Iris pigment epithelial cell (primary cell): ENCODE measurements around the gene GBGT1.
"Not testable (repeated sequence)": the region's sequence is repeated elsewhere in the genome, so short reads cannot be mapped to it uniquely, and the experiment has no call there.

Experiments
- DNase-seq: peaks from one replicate; pipeline ENCODE4 v3.0.0-alpha.2; 2011; ENCODE audit warnings: low read depth

GBGT1 gene

DNA sequence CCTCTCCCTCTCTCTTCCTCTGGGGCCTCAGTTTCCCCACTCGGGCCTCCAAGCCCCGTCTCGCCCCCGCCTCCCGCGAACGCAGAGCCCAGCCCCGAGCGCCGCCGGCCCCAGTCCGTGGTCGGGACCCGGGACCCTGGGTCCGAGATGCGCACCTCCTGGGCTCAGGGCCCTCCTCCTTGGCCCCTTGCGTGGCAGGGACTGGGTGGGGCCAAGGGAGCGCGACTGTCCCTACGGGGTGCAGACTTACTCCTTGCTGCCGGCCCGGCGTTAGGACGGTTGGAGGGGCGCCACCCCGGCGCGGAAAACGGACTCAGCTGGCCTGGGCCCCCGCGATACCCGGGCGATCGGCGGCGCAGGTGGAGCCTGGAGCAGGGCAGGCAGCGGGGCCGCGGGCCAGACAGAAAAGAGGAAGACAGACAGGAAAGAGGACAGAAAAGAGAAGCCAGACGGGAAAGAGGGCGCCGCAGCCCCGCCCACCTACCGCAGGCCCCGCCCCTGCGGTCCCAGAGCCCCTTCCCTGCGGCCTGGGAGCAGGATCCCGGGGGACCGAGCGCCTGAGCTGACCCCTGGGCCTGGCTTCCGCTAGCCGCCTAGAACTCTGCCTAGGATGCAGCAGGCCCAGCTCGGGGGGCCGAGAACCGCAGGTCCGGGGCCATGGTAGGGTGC, at the start of gene GBGT1:
TSS of gene GBGT1 (minus strand) at position 411 of the 669 bp plus-strand sequence. CDS start 1,502 bp downstream, outside the sequence.
- no peak for DNase-seq

DNA sequence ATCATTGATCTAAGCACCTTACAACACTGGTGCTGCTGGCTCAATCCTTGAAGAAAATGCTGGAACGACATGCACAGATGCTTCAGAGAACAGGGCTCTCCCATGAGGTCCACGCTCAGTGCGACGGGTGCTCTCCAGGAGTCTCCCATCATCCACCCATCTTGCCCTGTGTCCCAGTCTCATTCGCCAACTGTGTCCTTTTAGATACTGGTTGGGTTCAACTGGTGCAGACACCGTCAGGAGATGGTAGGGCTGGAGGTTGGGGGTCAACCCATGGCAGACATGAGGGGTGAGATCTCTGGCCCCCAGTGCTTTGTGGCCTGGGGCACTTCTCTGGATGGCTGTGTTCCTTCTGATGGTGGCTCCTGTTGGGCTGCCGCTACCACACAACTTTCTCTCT, 46.9 kb upstream of the GBGT1 start:
- DNase-seq, result no peak

DNA sequence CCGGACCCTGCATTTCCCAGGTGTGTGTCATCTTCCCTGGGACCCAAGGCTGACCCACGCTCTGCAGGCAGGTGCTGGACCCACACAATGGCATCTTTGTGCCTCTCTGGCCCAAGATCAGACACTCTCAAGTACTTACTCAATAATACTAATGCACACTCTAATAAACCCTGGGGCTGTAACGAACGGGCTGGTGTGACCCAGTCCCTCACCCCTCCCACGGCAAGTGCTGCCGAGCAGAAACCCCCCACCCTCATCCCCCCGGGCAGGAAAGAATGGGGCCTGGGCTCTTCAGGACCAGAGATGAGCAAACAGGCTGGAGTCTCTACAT, 46.5 kb upstream of the GBGT1 start:
- no peak for DNase-seq

DNA sequence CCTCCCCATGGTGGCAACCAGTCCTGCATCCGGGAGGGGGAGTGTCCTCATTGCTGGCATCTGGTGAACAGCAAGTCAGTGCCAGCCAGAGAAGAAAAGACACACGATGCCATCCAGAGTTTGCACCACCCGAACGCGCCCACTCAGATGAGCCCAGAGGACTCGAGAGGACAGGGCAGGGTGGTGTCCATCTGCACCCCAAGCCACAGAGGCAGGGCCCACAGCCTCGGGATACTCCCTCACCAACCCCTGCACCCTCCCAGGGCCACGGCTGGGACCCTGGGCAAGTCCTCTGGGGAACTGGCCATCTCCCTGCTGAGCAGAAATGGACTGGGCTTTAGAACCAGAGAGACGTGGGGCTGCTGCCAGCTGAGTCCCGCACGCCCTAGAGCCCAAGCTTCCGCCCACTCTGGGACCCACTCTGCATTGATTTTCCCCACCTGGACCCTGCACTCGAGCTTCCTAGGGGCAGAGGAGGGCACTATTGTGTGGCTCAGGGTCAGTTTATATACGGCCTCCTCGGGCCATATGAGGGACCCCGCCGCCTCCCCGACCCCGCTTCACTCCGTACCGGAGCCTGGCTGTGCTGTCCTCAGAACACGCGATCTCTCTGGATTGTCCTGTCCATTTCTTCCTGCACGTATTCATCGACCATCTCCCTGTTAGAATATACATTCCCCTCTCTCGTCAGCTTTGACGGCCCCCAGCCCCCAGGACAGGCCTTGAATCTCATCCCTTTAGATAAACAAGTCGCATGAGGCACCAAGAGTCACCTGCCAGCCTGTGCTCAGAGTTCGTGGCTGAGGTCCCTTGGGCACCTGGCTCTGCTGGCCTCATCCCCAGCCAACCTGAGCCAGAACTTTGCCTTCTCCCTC, 45.9 kb upstream of the GBGT1 start:
- DNase-seq, result not testable (repeated sequence)

DNA sequence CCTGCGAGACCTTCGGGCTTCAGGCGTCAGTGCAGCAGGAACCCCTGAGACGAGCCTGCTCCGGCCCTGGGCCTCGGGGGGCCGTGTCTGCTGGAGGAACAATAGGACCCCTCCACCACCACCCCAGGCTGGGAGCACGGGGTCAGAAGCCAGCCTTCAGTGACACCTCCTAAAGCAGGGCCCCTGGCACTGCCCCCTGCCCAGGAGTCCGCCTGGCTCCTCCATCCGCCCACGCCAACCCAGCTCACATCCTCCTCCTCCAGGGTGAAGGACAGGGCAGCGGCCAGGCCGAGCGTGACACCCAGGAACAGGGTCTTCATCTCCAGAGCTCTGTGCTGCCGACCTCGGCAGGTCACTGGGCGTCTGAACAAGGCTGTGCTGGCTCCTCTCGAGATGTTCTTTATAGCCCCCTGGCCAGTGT, 45.2 kb upstream of the GBGT1 start, which contains the start of gene OBP2B:
TSS of gene OBP2B (minus strand) at position 371 of the 421 bp plus-strand sequence. CDS start at position 320, 51 bp downstream.
- DNase-seq, result not testable (repeated sequence)

DNA sequence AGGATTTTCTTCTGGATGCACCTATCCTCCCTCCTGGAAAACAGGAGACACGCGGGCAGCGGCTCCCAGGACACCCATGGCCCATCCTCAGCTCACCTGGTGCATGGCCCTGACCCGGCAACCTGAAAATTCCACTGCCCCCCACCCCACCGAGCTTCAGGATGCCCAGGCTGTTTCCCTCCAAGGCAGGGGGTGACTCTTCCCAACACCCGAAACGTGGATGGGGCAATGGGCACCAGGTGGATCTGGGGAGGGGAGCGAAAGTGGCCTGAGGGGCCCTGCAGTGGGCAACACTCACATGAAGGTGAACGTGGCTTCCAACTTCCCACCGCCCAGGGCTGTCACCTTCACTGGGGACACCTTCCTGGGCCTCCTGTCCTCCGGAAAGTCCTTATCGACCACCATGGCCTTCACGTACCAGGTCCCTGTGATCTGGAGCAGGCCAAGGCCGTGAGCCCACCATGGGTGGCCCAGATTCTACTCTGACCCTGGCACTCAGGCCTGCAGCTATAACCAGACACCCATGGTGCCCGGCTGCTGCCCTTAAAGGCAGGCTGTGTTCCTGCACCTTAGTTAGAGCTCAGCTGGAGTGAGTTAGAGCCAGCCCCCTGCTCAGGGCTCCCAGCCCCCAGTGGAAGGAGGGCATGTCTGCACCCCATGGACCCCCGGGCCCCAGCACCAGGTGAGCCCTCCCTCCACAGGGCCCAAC, 44.6 kb upstream of the GBGT1 start:
- not testable (repeated sequence) for DNase-seq

DNA sequence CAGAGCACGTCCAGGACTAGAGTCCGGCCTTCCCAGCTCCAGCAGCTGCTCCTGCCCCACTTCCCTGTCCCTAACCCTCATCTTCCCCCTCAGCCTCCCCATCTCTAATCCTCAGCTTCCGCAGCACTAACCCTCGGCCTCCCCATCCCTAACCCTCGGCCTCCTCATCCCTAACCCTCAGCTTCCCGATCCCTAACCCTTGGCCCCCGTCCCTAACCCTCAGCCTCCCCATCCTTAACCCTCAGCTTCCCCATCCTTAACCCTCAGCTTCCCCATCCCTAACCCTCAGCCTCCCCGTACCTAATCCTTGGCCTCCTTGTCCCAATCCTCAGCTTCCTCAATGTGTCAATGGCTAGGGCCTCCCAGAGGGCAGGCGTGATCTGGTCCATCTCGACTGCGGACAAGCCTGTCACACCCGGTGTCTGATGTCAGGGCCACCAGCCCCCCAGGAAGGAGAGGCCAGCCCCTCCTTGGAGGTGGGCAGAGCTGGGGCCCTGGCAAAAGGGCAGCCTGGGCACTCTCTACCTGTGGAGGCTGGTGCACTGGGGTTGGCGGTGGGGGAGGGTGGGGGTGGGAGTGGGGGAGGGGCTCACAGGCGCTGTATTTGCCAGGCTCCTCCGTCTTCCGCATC, 43.9 kb upstream of the GBGT1 start:
- DNase-seq, result no peak

DNA sequence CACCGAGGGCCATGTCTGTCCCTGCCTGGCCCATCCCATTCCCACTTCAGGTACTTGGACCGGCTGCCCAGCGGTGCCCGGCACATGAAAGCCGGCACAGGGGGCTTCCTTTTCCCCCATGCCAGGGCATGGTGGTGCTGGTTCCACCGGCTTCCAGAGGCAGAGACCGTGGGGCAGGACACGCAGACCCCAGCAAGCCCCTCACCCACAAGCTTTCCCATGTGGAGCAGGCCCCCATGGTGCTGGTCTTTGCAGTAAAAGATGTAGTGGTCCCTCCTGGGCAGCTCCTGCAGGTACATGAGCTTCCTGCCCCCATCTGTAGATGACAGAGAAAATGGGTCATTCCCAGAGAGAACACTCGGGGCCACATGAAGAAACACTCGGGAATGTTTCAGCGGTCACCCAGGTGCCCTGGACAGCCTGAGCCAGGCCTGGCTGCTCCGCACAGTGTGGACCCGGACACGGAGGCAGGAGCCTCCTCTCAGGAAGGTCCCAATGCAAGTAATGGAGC, 43.4 kb upstream of the GBGT1 start:
- DNase-seq, result no peak

DNA sequence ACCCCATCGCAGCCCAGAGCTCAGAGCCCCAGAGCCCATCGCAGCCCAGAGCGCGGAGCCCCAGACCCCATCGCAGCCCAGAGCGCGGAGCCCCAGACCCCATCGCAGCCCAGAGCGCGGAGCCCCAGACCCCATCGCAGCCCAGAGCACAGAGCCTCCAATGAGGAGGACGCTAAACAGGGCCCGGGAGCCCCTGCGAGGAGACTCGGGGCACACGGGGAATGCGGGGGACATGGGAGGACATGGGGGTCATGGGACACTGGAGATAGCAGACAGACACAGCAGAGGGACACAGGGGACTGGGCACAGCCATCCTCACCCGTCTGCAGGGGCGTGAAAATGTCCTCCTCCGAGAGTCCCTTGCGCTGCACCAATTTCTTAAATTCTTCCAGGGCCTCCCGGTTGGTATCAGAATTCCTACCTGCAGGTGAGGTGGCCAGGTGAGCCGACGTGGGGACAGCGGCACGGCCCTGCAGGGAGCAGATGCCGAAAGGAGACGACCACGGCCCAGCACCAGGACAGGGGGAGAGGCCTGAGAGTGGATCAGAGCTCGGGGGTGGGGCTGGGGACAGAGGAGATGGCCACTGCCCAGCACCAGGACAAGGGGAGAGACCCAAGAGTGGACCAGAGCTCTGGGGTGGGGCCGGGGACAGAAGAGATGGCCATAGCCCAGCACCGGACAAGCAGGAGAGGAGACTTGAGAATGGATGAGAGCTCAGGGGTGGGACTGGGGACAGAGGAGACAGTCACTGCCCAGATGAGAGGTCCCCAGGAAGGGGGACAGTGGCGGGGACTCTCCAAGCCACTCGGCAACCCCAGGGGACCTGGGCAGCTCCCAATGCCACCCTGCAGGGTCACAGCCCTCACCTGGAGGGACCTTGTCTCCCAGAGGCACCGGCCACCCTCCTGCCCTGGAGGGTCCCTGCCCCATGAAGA, 42.5 kb upstream of the GBGT1 start:
- DNase-seq, result no peak

DNA sequence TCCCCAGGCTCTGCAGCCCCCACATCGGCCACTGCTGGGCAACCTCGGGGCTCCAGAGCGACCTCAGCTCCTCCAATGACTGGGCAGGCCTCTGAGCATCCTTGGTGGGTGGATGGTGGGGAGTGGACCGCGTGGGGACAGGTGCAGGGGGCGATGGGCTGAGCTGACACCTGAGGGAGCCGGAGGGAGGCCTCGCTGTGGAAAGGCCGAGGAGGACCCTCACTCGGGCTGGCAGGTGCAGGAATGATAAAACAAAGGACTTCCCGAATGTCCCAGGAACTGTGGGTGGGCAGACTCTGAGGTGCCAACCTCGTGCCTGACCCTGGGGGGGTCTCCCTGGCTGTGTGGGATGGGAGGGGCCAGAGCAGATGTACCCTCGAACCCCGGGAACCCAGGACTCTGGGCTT, 41.8 kb upstream of the GBGT1 start:
- DNase-seq, result not testable (repeated sequence)

DNA sequence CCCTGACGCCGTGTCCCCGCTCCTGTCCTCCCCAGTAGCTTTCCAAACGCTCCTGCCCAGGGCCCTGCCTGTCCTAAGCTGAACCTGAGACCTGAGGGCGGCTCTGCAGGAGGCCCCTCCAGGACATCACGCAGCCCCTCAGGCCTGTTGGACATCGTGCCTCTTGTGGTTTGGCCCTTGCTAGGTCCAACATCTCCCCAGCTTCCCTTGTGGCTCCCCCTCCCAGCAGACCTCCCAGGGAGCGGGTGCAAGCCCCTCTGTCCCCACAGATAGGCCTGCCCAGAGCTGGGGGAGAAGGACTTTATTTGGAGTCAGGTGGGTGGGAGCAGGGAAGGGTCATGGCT, 41.3 kb upstream of the GBGT1 start:
- DNase-seq, result no peak

DNA sequence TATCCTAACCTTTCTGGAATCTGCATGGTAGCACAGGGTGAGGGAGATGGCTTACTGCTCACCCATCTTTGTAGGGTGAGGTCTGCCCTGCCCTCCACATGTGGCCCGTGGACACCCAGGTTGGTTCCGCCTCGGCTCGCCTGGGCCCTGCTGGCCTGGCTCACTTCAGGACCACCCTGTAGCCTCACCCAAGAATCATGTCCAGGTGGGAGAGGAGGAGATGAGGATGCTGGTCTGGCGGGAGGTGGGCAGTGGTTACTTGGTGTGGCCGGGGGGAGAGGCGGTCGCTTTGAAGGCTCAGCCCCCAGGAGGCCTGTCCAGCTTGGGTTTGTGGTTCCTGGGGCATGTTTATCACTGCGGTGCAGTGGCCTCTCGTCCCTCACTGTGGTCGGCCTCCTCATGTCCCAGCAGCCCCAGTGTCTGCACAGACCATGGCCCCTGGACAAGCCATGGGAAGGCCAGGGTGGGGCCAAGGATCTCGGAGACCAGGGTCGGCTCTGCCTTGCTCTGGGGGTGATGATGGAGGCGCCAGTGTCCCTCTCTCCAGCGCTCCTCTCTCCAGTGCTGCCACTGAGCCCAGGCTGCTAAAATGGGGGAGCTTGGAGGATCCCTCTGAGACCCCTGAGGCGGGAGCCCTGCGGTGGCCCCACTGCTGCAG, 40.8 kb upstream of the GBGT1 start:
- DNase-seq, result no peak

DNA sequence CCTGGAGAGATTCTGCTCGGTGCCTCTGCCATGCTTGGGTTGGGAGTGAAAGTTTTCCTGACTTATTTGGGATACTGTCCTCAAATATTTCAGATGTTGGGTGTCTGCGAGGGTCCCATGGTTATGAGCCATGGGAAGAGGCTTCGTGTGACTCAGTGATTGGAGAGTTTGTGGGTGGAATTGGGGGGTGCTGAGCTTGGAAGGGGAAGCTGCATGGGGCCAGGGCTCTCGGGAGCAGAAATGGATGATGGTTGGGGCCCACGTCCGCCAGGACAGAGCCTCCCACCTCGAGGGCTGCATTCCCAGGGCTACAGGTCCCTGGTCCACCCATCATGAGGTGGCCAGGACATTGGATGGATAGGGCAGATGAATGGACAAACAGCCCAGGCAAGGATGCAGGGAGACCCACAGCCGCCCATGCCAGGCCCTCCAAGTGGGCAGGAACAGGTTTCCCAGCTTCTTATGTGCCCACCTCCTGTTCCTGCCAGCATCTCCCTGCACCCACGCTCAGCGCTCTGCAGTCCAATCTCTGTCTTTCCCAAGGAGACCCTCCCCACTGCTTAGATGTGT, 39.9 kb upstream of the GBGT1 start:
- no peak for DNase-seq

DNA sequence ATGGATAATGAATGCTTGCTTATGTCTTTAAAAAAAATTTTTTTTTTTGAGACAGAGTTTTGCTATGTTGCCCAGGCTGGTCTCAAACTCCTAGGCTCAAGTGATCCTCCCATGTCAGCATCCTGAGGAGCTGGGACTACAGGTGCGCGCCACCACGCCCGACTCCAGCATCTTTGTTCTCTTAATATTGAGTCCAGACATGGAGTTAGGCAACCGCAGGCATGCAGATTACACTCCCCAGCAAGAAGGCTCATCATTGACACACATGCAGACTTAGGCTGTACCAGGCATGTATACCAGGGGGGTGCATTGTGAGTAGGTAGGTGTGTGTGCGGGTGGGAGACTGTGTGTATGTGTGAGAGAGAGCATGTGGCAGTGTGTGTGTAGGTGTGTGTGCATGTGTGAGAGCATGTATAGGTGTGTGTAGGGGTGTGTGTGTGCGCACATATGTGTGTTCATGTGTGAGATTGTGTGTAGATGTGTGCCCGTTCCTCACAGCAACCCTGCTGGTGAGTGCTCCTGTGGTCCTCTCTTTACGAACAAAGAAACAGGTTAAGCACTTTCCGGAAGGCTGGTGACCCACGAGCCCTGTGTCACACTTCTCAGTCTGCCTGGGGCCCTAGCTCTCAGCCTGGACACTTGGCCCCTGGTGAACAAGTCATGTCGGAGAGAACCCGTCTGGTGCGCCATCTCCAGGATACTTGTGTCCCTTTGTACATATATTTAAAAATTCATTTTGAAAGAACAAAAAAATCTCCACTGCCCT, 39.2 kb upstream of the GBGT1 start:
- no peak for DNase-seq

DNA sequence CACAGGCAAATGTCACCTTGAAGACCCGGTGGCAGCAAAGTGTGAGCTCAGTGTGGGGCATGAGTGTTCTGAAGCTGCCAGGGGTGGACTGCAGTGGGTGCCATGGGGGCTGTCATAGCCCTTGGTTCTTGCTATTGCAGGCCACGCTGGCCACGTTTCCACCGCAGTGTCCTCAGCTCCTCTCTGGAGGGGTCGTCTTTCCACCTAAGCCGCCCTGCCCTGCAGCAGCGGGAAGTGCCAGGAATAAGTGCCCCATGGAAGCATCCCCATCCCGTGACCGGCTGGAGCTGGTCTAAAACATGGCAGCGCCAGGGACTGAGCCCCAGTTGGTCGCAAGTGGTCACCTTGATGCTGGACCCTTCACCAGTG, 38.4 kb upstream of the GBGT1 start:
- no peak for DNase-seq

DNA sequence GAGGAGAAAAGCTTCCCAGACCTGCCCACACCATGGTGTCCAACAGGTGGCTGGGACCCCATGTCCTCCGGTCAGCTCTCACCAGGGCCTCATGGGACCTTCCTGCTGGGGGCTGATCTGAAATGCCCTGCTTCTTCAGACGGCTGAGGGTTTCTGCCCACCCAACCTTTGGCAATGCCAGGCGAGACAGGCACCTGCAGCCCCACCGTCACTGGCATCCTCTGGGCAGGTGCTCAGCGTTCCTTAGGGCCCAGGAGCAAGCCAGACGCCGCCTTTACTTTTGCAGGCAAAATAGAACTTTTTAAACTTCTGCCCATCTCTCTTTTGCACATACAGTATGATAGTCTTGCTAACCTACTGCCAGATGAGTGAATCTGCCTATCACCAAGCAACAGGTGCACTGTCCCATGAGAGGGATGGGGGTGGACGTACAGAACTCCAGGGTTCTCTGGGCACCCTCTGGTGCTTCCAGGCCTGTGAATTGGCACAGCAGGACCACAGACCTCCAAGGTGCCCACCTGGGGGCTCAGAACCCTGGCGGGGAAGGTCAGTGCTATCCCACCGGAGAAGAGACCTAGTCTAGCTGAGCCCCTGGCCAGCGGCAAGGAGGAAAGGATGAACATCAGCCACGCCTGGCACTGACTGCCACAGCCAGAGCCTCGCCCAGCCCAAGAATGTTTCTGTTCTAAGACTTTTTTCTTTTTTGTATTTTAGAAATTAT, 37.9 kb upstream of the GBGT1 start:
- no peak for DNase-seq

DNA sequence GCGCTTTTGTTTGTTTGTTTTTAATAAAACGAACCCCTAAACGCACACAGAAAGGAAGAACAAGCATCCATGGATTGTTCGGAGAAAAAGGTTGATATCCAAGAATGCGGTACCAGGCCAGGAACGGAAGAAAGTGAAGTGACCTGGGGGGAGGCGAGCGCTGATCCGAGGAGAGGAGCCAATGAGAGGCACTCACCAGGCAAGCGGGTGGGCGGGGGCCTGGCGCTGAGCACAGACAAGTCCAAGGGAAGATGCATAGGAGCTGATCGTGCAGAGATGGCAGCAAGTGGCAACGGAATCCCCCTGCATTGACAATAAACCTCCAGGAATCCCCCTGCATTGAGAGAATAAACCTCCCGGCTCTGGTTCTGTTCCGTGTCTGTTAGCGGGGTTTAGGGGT, 36.9 kb upstream of the GBGT1 start:
- no peak for DNase-seq

DNA sequence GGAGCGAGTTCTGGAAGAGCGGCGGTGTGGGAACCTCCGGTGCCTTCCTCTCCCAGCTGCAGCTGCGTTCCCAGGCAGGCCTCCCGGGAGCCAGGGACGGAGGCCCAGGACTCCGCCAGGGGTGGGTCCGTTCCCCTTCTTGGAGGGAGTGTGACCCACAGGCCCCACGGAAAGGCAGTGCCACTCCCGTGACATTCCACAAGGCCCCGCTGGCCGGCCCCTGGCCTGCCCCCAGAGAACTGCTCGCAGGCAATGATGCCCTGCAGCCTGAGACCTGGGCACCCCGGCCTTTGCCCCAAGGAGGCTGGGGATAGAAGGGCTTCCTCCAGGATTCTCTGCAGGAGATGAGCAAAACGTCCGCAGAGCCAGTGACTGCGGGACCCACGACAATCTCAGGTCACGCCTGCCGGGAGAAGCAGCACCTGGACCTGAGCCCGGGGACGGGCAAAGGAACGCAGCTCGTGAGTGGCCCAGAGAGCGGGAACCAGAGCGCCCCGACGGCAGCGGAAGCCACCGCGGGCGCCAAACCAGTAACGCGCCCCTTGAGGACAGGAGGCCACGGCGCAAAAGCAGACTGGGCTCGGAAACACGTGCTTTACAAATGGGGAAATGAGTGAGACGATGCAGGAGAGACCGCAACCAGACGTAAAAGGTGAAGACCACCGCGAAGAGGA, 36.1 kb upstream of the GBGT1 start:
- DNase-seq, result peak; percentile 9
